Panc1 (cell line): ENCODE measurements around the gene PPP1R14C.

Source experiments
- CTCF ChIP-seq: fragments of 450-650 bp; IDR thresholded peaks from 2 replicates; pipeline ENCODE4 v1.5.1; 2017; ENCODE audit warnings: mild to moderate bottlenecking
- SIN3A ChIP-seq: IDR thresholded peaks from 2 replicates; pipeline ENCODE4 v1.6.1; 2012; ENCODE audit warnings: low read depth, mild to moderate bottlenecking, low read length, moderate library complexity, borderline replicate concordance; ENCODE audit not compliant: insufficient read depth

GRCh38 chr6:150142097-150142669, 661 bp upstream of the PPP1R14C start:
- TF ChIP-seq CTCF (no peak), SIN3A (no peak)
